HCT116 (cell line): Measurements from ENCODE around the gene CEACAM1. TPM values are rescaled to one million over a fixed set of nuclear protein-coding genes. Genes with fewer than 3 reads are reported as not detected.
A peak's percentile ranks its signal among the peaks of the same experiment; 100 is the strongest.
"Not testable (repeated sequence)": the region's sequence is repeated elsewhere in the genome, so short reads cannot be mapped to it uniquely, and the experiment has no call there.

ENCODE experiments used
- ATAC-seq: fragments of 200-7000 bp; cut with Tn5 transposase; 2 replicates; pipeline ENCODE4 v1.9.1; 2020; ENCODE audit warnings: mild to moderate bottlenecking, moderate library complexity
- BruUV-seq: library from RNA; stranded (reverse); fragments of 400-500 nt; replicated peaks from 2 replicates; lab custom pipeline; 2021; lab: Mats Ljungman, UMichigan
- CTCF ChIA-PET: fragments of 300-600 bp; sonication (Branson Sonifier 250); formaldehyde crosslinking; loops from one replicate; lab custom pipeline; 2021; ENCODE audit warnings: antibody characterized with exemption; lab: Charles Lee
- POLR2A ChIA-PET: fragments of 300-600, 350-600 bp; sonication (Branson Sonifier 250); formaldehyde crosslinking; loops from one replicate; lab custom pipeline; 2021; ENCODE audit warnings: antibody characterized with exemption; lab: Charles Lee
- RAD21 ChIA-PET, 2 experiments: fragments of 300-600 bp; sonication (Branson Sonifier 250); formaldehyde crosslinking; loops; one replicate each; lab custom pipeline; 2023; ENCODE audit warnings: low total read pairs in 2 of 2; ENCODE audit not compliant: uncharacterized antibody in 2 of 2, unreplicated experiment in 2 of 2, low non-redundant PET in 1 of 2; lab: Charles Lee
- DNase-seq: peaks from one replicate; pipeline ENCODE4 v3.0.0-alpha.2; 2010; ENCODE audit warnings: low read depth, low spot score
- H2AFZ ChIP-seq: fragments of 200-600 bp; shearing (Covaris generic), sonication (generic); 2 replicates; pipeline ENCODE4 v1.6.1; 2017; ENCODE audit warnings: low read depth, mixed run types, mixed read lengths, antibody characterized with exemption, low read length; ENCODE audit not compliant: poor library complexity, severe bottlenecking
- H3K27ac ChIP-seq: 2 replicates; pipeline ENCODE4 v1.5.1; 2012; ENCODE audit warnings: low read depth, low read length
- H3K27me3 ChIP-seq: fragments of 200-600 bp; sonication (generic); 2 replicates; pipeline ENCODE4 v1.6.1; 2016; ENCODE audit warnings: mixed run types, low read length, mixed read lengths; ENCODE audit not compliant: insufficient read depth
- H3K36me3 ChIP-seq, 2 experiments: fragments of 200-500 bp in 1 of 2; fragments of 200-600 bp in 1 of 2; sonication (Bioruptor generic) in 1 of 2; sonication (generic) in 1 of 2; 2 replicates each; pipeline versions ENCODE4 v1.5.1 to v1.6.1; 2014 to 2016; ENCODE audit warnings: low read length in 2 of 2, inconsistent platforms in 1 of 2, mixed read lengths in 1 of 2, mixed run types in 1 of 2; ENCODE audit not compliant: insufficient read depth in 2 of 2, control insufficient read depth in 1 of 2
- H3K4me1 ChIP-seq, 2 experiments: fragments of 200-600 bp in 1 of 2; sonication (generic) in 1 of 2; 2 replicates each; pipeline versions ENCODE4 v1.5.1 to v1.6.1; 2012 to 2017; ENCODE audit warnings: low read length in 2 of 2, inconsistent platforms in 1 of 2, mild to moderate bottlenecking in 1 of 2, mixed read lengths in 1 of 2, mixed run types in 1 of 2, moderate library complexity in 1 of 2; ENCODE audit not compliant: insufficient read depth in 2 of 2, control insufficient read depth in 1 of 2
- H3K4me2 ChIP-seq: fragments of 200-600 bp; sonication (generic); 2 replicates; pipeline ENCODE4 v1.6.1; 2017; ENCODE audit warnings: mixed run types, low read length, mixed read lengths
- H3K4me3 ChIP-seq, 2 experiments: fragments of 200-600 bp in 1 of 2; sonication (generic) in 1 of 2; replicated peaks in 1 of 2; 2 replicates each; pipeline ENCODE4 v1.5.1; 2011 to 2016; ENCODE audit warnings: low read length in 2 of 2, control low read depth in 1 of 2, low read depth in 1 of 2, mild to moderate bottlenecking in 1 of 2, mixed read lengths in 1 of 2, mixed run types in 1 of 2
- H3K79me2 ChIP-seq: fragments of 200-600 bp; sonication (generic); 2 replicates; pipeline ENCODE4 v1.6.1; 2017; ENCODE audit warnings: mild to moderate bottlenecking, mixed run types, low read length, moderate library complexity, mixed read lengths; ENCODE audit not compliant: insufficient read depth
- H3K9ac ChIP-seq: fragments of 200-600 bp; sonication (generic); 2 replicates; pipeline ENCODE4 v1.6.1; 2016; ENCODE audit warnings: low read length, mixed read lengths
- H3K9me2 ChIP-seq: fragments of 200-600 bp; sonication (generic), shearing (Covaris generic); 2 replicates; pipeline ENCODE4 v1.6.1; 2017; ENCODE audit warnings: mixed run types, mild to moderate bottlenecking, moderate library complexity; ENCODE audit not compliant: insufficient read depth
- H3K9me3 ChIP-seq, 2 experiments: fragments of 200-500 bp in 1 of 2; fragments of 200-600 bp in 1 of 2; sonication (Bioruptor generic) in 1 of 2; sonication (generic) in 1 of 2; 2 replicates each; pipeline ENCODE4 v1.6.1; 2014 to 2017; ENCODE audit warnings: low read length in 2 of 2, mixed read lengths in 2 of 2, inconsistent platforms in 1 of 2, low read depth in 1 of 2, mild to moderate bottlenecking in 1 of 2, mixed run types in 1 of 2, moderate library complexity in 1 of 2; ENCODE audit not compliant: control insufficient read depth in 1 of 2, insufficient read depth in 1 of 2
- H4K20me1 ChIP-seq: fragments of 200-600 bp; sonication (generic), shearing (Covaris generic); 2 replicates; pipeline ENCODE4 v1.6.1; 2017; ENCODE audit warnings: mixed run types, mild to moderate bottlenecking, moderate library complexity; ENCODE audit not compliant: insufficient read depth
- CEBPB ChIP-seq: IDR thresholded peaks from 2 replicates; pipeline ENCODE4 v1.6.1; 2012; ENCODE audit warnings: low read depth
- intact Hi-C: fragments of 100-400 bp; cut with micrococcal nuclease; formaldehyde crosslinking; loops from 2 replicates; pipeline ENCODE4 v1.10.0; 2022
- total RNA-seq: library from RNA; stranded (reverse); gene quantifications from one replicate; pipeline ENCODE4 v1.2.1, GENCODE V29; 2021; ENCODE audit not compliant: unreplicated experiment
- TF ChIP-seq, protein P1 (sequence below): IDR thresholded peaks from 2 replicates; pipeline ENCODE4 v1.6.1; 2012; ENCODE audit warnings: low read depth

The CEACAM1 gene
- total RNA-seq, 1 experiment from 2014 or later: 1.2 TPM

DNA sequence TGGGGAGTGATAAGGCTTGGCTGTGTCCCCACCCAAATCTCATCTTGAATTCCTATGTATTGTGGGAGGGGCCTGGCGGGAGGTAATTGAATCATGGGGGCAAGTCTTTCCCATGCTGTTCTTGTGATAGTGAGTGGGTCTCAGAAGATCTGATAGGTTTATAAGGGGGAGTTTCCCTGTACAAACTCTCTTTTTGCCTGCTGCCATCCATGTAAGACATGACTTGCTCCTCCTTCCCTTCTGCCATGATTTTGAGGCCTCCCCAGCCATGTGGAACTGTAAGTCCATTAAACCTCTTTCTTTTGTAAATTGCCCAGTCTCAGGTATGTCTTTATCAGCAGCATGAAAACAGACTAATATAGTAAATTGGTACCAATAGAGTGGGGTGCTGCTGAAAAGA is 20.8 kb upstream of the CEACAM1 start:
- ATAC-seq, RAD21 ChIA-PET, H3K4me1 ChIP-seq, H3K27ac ChIP-seq, H3K4me2 ChIP-seq, H3K9ac ChIP-seq, DNase-seq, intact Hi-C loops, H4K20me1 ChIP-seq, POLR2A ChIA-PET, H3K9me2 ChIP-seq, H3K27me3 ChIP-seq, CTCF ChIA-PET, H3K79me2 ChIP-seq, H3K4me3 ChIP-seq, H3K36me3 ChIP-seq, H3K9me3 ChIP-seq, H2AFZ ChIP-seq, BruUV-seq: not testable (repeated sequence)

DNA sequence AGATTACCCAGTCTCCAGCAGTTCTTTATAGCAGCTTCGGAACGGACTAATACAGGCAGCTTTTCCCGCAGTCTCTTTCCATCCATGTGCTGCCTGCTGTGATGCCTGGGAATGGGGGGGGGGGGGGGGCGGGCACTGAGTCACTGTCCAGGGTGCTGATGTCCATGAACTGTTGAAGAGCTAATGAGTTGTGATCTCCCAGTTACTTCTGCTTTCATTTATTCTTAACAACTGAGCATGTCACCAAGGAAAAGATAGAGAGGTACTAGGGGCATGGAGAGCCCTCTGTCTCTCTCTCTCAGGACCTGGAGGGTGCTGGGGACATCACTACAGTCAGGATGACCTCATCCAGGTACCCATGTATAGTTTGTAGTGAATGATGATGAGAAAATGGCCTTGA is 20.3 kb upstream of the CEACAM1 start:
- H3K27me3 ChIP-seq: no peaks in the 10 kb centered on the region
- ATAC-seq: no peak
- BruUV-seq: no TSS peak
- no peak for DNase-seq
- no peaks in the 10 kb centered on the region for H3K36me3 ChIP-seq
- no peak overlapping the region for H3K27ac ChIP-seq
- no peak overlapping the region for H3K4me2 ChIP-seq
- intact Hi-C loops: no loop called here
- H3K4me1 ChIP-seq: no peaks in the 10 kb centered on the region
- H3K9ac ChIP-seq: no peak overlapping the region
- H2AFZ ChIP-seq: no peak overlapping the region
- no peak for TF ChIP-seq CEBPB
- TF ChIP-seq, protein P1, sequence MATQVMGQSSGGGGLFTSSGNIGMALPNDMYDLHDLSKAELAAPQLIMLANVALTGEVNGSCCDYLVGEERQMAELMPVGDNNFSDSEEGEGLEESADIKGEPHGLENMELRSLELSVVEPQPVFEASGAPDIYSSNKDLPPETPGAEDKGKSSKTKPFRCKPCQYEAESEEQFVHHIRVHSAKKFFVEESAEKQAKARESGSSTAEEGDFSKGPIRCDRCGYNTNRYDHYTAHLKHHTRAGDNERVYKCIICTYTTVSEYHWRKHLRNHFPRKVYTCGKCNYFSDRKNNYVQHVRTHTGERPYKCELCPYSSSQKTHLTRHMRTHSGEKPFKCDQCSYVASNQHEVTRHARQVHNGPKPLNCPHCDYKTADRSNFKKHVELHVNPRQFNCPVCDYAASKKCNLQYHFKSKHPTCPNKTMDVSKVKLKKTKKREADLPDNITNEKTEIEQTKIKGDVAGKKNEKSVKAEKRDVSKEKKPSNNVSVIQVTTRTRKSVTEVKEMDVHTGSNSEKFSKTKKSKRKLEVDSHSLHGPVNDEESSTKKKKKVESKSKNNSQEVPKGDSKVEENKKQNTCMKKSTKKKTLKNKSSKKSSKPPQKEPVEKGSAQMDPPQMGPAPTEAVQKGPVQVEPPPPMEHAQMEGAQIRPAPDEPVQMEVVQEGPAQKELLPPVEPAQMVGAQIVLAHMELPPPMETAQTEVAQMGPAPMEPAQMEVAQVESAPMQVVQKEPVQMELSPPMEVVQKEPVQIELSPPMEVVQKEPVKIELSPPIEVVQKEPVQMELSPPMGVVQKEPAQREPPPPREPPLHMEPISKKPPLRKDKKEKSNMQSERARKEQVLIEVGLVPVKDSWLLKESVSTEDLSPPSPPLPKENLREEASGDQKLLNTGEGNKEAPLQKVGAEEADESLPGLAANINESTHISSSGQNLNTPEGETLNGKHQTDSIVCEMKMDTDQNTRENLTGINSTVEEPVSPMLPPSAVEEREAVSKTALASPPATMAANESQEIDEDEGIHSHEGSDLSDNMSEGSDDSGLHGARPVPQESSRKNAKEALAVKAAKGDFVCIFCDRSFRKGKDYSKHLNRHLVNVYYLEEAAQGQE: peak; percentile 64
- H3K9me2 ChIP-seq: no peaks in the 10 kb centered on the region
- no peaks in the 10 kb centered on the region for H4K20me1 ChIP-seq
- no peaks in the 10 kb centered on the region for H3K79me2 ChIP-seq
- ChIA-PET RAD21 (no interaction called here), POLR2A (no interaction called here), CTCF (no interaction called here)
- H3K9me3 ChIP-seq: no peaks in the 10 kb centered on the region
- H3K4me3 ChIP-seq: no peak overlapping the region
